ENCODE data around the gene CDK2AP2.

DNA sequence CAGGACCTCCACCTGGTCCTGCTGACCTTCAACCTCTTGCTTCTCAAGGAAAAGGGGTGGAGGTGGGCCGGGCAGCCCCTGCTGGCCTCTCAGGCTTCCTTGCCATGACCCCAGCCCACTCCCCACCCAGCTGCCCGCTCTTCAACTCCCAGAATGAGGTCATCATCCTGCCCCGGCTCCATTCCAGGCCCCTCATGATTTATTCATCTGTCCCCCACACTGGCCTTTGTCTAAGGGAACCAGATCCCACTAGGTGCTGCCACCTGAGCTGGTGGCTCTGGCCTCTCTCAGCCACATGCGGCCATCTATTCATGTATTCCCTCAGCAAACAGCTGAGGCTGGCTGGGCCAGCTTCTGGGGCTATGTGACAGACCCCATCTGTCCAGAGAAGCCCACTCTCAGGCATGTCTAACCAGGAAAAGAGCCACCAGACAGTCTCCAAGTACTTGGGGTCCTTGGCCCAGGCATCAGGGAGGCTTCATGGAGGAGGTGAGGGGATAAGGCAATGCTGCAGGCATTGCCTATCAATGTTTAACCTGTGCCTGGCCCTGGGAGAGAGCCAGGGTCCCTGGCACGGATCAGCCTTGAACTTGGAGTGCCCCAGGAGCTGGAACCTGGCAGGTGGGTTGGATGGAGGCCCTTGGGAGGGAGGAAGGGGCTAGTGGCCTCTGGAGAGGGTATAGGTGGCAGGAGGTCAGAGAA is 17.5 kb upstream of the CDK2AP2 start:
- TF ChIP-seq CTCF (IDR thresholded peaks at IDR 0.05; ENCODE audit: low read depth, low read length, poor library complexity, severe bottlenecking) (no peak), EZH2phosphoT487 (IDR thresholded peaks at IDR 0.05; ENCODE audit: borderline replicate concordance, low read length) (no peak)
